Dermis microvascular lymphatic vessel endothelial cell (primary cell): ENCODE measurements around the gene FAM174A. TPM values are rescaled to one million over a fixed set of nuclear protein-coding genes. Genes with fewer than 3 reads are reported as not detected.

Source experiments
- DNase-seq, 2 donors: peaks; one replicate each; pipeline versions ENCODE4 v3.0.0 to v3.0.0-alpha.2; 2010; ENCODE audit warnings: low read depth in 2 of 2
- total RNA-seq: library from RNA; depleted of rRNA; stranded (reverse); fragments of >200 nt; gene quantifications from 2 replicates; pipeline ENCODE4 v1.2.1, GENCODE V29; 2014

FAM174A gene
- total RNA-seq = 16.6 and 28.2 TPM in 2 replicates

DNA sequence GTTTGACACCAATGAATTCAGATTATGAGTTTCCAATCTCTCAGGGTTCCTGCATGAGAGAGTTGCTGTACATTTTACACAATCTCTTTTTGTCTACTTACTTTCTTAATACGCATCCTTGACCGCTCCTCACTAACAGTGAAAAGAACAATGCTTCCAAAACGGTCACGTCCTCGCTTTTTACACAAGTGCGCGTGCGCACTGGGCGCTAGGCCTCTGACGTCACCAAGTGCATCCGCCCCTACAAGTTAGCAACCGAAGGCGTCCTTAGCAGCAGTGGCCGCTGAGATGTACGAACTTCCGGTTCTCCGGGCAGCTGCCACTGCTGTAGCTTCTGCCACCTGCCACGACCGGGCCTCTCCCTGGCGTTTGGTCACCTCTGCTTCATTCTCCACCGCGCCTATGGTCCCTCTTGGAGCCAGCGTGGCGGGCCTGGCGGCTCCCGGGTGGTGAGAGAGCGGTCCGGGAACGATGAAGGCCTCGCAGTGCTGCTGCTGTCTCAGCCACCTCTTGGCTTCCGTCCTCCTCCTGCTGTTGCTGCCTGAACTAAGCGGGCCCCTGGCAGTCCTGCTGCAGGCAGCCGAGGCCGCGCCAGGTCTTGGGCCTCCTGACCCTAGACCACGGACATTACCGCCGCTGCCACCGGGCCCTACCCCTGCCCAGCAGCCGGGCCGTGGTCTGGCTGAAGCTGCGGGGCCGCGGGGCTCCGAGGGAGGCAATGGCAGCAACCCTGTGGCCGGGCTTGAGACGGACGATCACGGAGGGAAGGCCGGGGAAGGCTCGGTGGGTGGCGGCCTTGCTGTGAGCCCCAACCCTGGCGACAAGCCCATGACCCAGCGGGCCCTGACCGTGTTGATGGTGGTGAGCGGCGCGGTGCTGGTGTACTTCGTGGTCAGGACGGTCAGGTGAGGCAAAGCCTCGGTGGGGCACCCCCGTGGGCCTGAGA, at the start of gene FAM174A:
Gene FAM174A, plus strand, starts transcription at position 315 of the 946 bp plus-strand sequence. Its CDS starts 157 bp downstream, at position 472.
- peak; percentile 94 to 97 for DNase-seq

- no peak for DNase-seq
Observed at GRCh38 chr5:100493996-100494395, 41.2 kb upstream of the FAM174A start.

DNA sequence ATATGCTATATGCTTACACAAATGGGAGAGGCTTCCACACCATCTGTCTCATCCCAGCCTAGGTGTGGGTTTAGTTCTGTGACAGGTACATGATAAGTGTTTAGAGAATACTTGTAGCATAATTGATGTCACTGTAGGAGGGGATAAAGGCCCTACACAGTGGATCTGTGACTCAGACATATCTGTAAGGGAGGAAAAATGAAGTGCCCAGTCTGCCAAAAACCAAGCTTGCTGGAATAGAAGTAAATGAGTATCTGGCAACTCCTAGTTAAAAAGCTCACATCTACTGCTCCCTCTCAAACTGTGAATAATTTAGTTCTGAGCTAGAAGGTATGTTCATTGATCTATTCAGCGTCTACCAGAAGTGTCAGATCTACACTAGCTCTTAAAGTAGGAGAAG, 38.9 kb upstream of the FAM174A start:
- DNase-seq = no peak

DNA sequence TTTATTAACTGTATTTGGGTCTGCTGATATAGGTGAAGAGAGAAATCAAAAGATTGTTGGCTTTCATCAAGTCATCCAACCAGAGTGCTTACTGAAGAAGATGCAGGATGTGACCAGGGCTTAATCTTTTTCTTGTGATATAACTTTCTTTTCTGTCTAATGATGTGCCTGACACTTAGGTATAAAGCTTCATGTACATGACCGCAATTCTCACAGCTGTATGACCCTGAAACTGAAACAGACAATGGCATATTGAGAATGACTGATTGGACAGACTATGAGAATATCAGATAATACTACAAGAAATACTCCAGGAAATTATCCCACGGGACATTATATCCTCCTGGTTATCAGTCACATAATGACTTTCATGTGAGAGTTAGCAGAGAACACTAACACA, 32.5 kb upstream of the FAM174A start:
- DNase-seq = no peak

- DNase-seq = peak in 1 of 2 donors; percentile 51
Observed at GRCh38 chr5:100505984-100506670, 29.0 kb upstream of the FAM174A start.

GRCh38 chr5:100516285-100516684, 18.9 kb upstream of the FAM174A start:
- no peak for DNase-seq

DNA sequence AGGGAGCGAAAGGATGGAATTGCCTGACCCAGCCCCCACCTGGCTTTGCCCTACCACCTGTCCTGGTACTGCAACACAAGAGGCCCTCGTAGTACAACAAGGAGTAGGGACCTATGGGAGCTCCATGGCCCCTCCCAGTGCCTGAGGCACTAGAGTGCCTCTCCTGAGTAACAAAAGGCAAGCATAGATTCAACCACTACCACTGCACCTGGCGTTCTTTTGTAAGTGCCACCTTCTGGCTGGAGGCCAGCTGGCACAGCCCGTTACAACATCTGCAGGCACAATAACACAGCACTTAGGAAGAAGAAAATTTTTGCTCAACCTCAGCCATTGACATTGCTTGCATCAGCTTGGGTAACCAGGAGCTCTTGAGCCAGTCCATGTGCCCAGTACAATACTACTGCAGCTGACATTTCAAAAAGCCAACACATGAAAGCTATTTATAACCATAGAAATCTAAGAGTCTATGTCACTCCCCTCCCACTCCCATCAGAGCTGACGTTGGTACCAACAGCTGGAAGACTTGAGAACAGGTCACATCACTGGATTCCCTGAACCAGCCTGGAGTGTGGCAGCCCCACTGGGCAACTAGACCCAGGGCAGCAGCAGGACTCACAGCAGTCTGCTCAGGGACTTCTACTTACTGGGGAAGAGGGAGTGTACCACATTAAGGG, 17.7 kb upstream of the FAM174A start:
- DNase-seq = no peak

DNA sequence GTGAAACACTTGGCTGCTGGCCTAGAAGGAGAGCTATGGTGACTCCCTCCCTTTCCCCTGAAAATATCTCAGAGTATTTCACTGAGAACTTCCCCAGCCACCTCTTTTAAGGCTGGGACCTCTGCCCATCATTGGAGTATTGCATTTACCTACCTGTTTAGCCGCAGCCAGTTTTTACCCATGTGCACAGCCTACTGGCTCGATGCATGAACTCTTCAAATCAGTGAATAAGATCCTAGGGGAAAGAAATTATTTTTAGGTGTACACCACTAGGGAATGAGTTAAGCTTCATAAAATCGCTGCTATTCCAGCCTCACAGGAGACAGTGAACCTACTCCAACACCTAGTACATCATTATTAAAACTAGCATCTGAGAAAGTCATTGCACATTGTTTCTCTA, 16.8 kb upstream of the FAM174A start:
- no peak for DNase-seq

DNA sequence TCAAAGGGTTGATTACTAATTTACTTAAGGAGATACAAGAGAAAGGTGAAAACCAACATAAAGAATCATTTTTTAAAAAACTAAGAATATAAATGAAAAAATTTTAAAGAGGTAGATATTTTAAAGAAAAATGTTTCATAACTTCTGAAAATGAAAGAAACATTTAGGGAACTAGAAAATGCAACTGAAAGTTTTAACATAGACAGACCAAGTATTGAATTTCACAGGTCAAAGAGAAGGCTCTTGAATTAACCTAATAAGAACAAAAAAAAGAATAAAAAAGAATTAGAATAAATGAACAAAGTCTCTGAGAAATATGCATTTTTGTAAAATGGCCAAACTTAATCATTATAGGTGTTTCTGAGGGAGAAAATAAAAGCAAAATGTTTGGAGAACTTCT, 16.1 kb upstream of the FAM174A start:
- DNase-seq = no peak

- DNase-seq = no peak
Observed at GRCh38 chr5:100520348-100520747, 14.8 kb upstream of the FAM174A start.

- no peak for DNase-seq
Observed at GRCh38 chr5:100537946-100538345, 2.8 kb downstream of the FAM174A start.

GRCh38 chr5:100539519-100539918, 4.3 kb downstream of the FAM174A start:
- DNase-seq = no peak

GRCh38 chr5:100542086-100542485, 6.9 kb downstream of the FAM174A start:
- no peak for DNase-seq

- no peak for DNase-seq
Observed at GRCh38 chr5:100546001-100546400, 10.8 kb downstream of the FAM174A start.

GRCh38 chr5:100550531-100551051, 15.4 kb downstream of the FAM174A start:
- peak in 1 of 2 donors; percentile 16 for DNase-seq

GRCh38 chr5:100551183-100551582, 16.0 kb downstream of the FAM174A start:
- DNase-seq = no peak

DNA sequence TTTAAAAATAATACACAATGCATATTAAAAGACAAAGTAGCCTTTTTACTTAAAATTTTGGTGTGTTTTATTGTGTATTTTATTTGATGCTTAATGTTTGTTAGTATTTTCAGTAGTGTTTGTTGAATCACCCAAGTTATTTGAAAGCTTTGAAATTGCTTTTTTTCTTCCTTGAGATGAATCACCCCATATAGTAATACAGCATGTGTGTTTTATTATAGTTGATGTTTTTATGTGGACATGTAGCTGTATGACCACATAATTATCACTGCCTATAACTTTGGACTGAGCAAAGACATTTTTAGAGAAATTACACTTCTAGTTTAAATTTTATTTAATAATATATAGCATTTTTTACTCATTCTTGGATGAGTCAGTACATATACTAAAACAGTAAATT, 18.0 kb downstream of the FAM174A start:
- DNase-seq = no peak

- no peak for DNase-seq
Observed at GRCh38 chr5:100560860-100561259, 25.7 kb downstream of the FAM174A start.

- DNase-seq = no peak
Observed at GRCh38 chr5:100562821-100563220, 27.6 kb downstream of the FAM174A start.

DNA sequence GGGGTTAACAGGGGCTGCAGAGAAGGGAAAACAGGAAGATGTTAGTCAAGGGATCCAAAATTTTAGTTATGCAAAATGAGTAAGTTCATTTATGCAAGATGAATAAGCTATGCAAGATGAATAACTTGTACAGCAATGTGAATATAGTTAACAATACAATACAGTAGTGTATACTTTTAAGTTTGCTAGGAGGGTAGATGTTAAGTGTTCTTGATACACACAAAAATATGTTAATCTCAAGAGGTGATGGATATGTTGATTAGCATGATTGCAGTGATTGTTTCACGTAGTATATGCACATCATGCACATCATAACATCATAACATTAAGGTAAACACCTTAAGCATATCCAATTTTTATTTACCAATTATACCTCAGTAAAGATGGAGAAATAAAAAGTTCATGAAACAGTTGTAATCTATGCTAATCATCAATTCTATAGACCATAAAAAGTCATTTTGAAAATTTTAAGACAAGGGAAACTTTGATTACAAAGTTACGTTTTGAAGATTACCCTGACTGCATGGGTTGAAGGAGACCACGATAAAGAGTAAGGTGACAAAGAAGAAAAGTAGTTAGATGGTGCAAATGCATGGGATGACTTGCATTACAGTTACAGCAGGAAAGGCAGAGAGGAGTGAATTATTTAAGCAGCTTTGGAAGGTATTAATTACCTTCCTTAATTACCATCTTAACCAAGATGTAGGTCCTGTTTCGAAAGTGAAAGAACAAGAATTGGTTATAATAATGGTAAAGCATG, 31.4 kb downstream of the FAM174A start:
- DNase-seq = no peak

DNA sequence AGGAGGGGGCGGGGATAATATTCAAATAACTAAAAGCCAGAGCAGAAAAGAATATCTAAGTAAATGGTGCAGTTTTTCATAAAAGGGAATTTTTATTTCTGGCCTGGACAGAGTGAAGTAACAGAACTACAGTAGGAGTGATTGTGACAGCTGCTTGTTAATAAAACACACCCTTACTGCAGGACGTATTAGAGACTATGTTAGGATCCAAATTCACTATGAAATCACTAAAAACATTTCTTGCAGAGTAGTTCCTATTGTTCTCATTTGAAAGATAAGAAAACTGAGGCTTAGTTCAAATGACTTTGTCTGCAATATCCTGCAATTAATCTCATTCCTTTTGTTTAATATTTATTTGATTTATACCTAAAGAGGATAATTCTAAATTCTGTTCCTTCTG, 39.5 kb downstream of the FAM174A start:
- DNase-seq = peak in 1 of 2 donors; percentile 7
